ENCODE measurements around the gene ODC1. TPM values are rescaled to one million over a fixed set of nuclear protein-coding genes. Genes with fewer than 3 reads are reported as not detected.

Gene ODC1
- total RNA-seq, 1 donor from 2014 or later: 715 TPM

DNA sequence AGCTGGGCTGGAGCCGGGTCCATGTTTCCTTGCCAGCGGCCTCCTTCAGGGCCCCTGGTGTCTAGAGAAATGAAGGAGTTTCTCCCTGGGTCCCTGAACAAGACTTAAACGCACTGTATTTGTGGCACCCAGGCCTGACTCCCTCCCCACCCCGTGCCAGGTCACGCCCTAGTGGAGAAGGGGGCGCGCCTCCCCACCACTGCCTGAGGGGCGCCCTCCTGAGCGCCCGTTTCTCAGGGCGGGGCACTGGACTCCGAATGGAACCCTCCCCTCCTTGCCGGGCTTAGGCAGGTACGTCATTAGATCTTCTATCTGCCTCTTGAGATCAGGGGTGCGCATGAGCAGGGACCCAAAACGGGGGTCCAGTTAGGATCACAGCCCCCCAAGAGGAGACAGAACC lies 16.3 kb downstream of the ODC1 start:
- FAIRE-seq (no peak), DNase-seq (ENCODE audit: low read depth) (no peak)
- Histone ChIP-seq H3K27me3 (ENCODE audit: control insufficient read depth, insufficient read depth, low read length) (no peaks in the 10 kb centered on the region), H3K36me3 (ENCODE audit: control insufficient read depth, insufficient read depth, low read length) (no peaks in the 10 kb centered on the region), H3K4me3 (ENCODE audit: low read depth, low read length) (no peak overlapping the region)
- TF ChIP-seq, protein P1, sequence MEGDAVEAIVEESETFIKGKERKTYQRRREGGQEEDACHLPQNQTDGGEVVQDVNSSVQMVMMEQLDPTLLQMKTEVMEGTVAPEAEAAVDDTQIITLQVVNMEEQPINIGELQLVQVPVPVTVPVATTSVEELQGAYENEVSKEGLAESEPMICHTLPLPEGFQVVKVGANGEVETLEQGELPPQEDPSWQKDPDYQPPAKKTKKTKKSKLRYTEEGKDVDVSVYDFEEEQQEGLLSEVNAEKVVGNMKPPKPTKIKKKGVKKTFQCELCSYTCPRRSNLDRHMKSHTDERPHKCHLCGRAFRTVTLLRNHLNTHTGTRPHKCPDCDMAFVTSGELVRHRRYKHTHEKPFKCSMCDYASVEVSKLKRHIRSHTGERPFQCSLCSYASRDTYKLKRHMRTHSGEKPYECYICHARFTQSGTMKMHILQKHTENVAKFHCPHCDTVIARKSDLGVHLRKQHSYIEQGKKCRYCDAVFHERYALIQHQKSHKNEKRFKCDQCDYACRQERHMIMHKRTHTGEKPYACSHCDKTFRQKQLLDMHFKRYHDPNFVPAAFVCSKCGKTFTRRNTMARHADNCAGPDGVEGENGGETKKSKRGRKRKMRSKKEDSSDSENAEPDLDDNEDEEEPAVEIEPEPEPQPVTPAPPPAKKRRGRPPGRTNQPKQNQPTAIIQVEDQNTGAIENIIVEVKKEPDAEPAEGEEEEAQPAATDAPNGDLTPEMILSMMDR (IDR thresholded peaks at IDR 0.05; ENCODE audit: insufficient read depth, low read length, severe bottlenecking): no peak

DNA sequence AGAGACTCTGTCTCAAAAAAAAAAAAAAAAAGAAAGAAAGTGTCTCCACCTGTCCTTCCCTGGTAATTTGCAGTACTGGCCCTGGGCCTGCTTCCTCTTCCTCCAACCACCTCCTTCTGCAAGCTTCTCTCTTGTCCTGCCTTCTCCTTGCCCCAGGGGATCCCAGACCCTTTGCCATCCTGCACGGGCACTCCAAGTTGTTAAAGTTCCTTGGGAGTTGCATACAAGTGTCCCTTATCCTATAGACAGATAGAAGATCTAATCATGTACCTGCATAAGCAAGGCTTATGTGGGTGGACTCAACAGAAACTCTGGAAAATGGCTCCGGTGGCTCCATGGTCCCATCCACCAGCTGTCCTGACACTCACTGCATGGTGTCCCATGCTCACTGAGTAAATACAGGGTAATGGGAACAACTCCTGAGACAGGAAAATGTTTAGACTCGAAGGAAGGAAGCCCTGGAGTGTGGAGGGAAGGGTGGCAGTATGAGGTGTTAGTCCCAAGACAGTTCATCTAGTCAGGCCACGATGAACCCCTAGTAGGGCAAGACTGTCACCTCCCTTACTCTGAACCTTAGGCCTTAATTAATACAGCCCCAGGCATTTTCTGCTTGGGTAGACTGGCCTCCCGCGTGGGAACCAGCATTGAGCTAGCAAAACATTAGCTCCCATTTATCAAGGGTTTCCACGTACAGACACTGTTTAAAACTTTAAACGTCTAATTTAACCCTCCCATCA lies 17.1 kb downstream of the ODC1 start:
- FAIRE-seq: no peak

DNA sequence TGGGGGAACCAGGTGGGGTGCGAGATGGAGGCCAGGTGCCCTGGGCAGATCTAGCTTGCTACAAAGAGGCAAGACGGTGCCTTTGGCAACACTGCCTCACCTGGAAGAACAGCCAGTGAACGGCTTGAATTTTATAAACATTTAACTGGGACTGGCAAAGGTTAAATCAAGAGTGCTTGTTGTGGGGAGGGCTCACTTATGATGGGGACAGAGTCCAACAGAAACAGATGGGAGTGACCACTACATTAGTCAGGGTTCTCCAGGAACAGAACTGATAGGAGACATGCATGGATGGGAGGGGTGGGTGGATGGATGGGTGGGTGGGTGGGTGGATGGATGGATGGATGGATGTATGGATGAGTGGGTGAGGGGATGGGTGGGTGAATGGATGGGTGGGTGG lies 19.2 kb downstream of the ODC1 start:
- TF ChIP-seq, protein P1 (IDR thresholded peaks at IDR 0.05; ENCODE audit: insufficient read depth, low read length, severe bottlenecking): no peak
- Histone ChIP-seq H3K27me3 (ENCODE audit: control insufficient read depth, insufficient read depth, low read length) (no peaks in the 10 kb centered on the region), H3K36me3 (ENCODE audit: control insufficient read depth, insufficient read depth, low read length) (peaks cover 1% of the 10 kb centered on the region), H3K4me3 (ENCODE audit: low read depth, low read length) (no peak overlapping the region)
- DNase-seq (ENCODE audit: low read depth) (no peak), FAIRE-seq (no peak)

More for the DNA sequence above, 17.1 kb downstream of the ODC1 start:
- DNase-seq (ENCODE audit: low read depth): no peak
- Histone ChIP-seq H3K4me3 (ENCODE audit: low read depth, low read length) (no peak overlapping the region), H3K36me3 (ENCODE audit: control insufficient read depth, insufficient read depth, low read length) (peaks cover 1% of the 10 kb centered on the region), H3K27me3 (ENCODE audit: control insufficient read depth, insufficient read depth, low read length) (no peaks in the 10 kb centered on the region)
- TF ChIP-seq, protein P1 (IDR thresholded peaks at IDR 0.05; ENCODE audit: insufficient read depth, low read length, severe bottlenecking): no peak

DNA sequence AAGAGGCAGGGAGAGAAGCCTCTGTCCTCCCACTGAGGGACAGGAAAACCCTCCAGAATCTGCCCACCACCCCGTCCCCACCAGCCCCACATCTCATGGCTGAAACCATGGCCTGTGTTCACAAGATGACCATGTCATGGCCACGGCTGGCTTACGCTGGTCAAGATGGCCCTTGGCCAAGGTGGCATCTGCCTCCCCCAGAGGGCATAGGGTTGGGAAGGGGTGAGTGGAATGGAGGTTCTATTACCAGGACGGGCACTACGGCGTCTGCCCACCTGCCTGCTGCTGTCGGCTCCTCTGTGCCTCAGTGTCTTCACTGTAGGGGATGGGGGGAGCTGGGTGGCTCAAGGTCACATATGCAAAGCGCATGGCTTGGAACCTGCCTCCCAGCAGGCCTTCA lies 19.8 kb downstream of the ODC1 start:
- TF ChIP-seq, protein P1 (IDR thresholded peaks at IDR 0.05; ENCODE audit: insufficient read depth, low read length, severe bottlenecking): no peak
- Histone ChIP-seq H3K4me3 (ENCODE audit: low read depth, low read length) (no peak overlapping the region), H3K36me3 (ENCODE audit: control insufficient read depth, insufficient read depth, low read length) (peaks cover 1% of the 10 kb centered on the region), H3K27me3 (ENCODE audit: control insufficient read depth, insufficient read depth, low read length) (no peaks in the 10 kb centered on the region)
- FAIRE-seq (no peak), DNase-seq (ENCODE audit: low read depth) (no peak)

DNA sequence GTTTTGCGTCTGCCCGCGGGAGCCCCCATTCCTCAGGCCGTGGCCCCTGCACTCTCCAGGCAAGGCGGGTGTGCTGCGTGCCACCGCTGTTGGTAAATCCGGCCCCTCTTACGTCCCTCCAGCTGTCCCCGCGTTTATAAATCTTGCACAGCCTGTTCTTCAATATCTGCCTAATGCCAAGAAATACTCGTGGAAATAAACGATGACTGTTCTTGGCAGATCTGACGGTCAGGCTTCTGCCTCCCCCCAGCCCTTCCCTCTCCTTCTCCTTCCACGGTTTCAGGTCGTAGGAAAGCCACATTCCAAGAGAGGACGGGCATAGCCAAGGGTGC lies 20.5 kb downstream of the ODC1 start:
- Histone ChIP-seq H3K27me3 (ENCODE audit: control insufficient read depth, insufficient read depth, low read length) (no peaks in the 10 kb centered on the region), H3K36me3 (ENCODE audit: control insufficient read depth, insufficient read depth, low read length) (peaks cover 1% of the 10 kb centered on the region), H3K4me3 (ENCODE audit: low read depth, low read length) (no peak overlapping the region)
- no peak for FAIRE-seq
- no peak for DNase-seq (ENCODE audit: low read depth)
- TF ChIP-seq, protein P1 (IDR thresholded peaks at IDR 0.05; ENCODE audit: insufficient read depth, low read length, severe bottlenecking): no peak
